Effector CD4-positive, alpha-beta T cell (primary cell): ENCODE data around the gene LAPTM4A.
"Not testable (repeated sequence)": the region's sequence is repeated elsewhere in the genome, so short reads cannot be mapped to it uniquely, and the experiment has no call there.

Experiments used
- DNase-seq: peaks from one replicate; pipeline ENCODE4 v3.0.0-alpha.2; 2020

LAPTM4A gene

DNA sequence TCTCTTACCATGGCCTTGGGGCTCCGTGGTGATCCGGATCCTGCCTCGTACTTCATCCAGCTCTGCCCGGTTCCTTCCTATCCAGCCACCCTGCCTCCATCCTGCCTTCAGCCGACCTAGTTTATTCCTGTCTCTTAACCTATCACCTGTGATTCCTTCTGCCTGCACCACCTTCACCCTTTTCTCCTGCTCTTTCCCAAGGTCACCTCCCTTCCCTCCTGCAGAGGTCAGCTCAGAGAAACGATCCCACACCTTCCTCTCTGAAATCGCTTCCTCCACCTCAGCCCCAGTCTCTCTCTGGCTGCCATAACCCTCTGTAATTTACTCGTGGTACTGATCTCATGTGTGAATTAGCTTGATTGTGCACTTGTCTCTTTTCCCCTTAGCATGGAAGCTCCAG is 23.5 kb upstream of the LAPTM4A start:
- DNase-seq, result no peak

DNA sequence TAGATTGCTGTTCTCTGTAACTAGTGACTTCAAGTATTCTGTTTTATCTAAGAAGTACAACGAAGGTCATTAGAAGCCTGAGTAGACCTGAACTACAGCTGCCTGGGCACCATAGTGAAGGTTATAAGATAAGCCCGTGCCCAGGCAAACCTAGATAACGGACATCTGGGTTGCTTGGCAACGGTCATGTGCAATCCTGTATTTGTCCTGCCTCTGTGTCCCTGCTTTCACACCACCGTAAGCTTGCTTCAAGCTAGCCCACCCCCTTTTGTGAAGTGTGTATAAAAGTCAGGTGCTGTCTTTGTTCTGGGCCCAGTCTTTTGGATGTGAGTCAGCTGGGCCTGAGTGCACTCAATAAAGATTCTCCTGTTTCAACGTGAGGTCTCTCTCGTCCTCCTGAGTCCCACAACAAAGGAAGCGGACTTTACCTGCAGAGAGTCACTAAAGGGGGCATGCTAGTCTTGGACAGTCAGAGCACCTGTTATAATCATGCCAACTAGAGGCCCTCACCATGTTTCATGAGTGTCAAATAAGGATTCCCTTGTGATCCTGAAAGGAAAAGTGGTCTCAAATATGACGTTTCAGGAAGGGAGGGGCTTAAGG is 22.7 kb upstream of the LAPTM4A start:
- not testable (repeated sequence) for DNase-seq

DNA sequence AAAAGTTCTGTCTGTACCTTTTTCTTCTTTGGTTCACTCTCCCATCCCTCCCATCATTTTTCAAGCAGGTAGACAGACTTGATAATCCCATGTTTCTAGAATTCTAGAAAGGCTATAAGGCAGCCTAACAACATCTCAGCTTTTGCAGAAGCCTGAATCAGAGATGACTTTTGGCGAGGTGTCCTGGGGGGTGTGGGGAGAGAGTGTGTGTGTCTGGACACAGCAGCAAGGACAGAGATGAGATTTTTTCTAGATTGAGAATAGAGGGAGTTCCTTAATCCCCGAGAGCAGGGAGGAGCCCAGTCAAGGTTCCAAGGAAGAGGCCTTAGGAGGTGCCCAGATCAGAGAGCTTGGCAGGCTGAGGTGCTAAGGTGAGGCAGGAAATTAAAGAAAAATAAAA is 22.0 kb upstream of the LAPTM4A start:
- no peak for DNase-seq

DNA sequence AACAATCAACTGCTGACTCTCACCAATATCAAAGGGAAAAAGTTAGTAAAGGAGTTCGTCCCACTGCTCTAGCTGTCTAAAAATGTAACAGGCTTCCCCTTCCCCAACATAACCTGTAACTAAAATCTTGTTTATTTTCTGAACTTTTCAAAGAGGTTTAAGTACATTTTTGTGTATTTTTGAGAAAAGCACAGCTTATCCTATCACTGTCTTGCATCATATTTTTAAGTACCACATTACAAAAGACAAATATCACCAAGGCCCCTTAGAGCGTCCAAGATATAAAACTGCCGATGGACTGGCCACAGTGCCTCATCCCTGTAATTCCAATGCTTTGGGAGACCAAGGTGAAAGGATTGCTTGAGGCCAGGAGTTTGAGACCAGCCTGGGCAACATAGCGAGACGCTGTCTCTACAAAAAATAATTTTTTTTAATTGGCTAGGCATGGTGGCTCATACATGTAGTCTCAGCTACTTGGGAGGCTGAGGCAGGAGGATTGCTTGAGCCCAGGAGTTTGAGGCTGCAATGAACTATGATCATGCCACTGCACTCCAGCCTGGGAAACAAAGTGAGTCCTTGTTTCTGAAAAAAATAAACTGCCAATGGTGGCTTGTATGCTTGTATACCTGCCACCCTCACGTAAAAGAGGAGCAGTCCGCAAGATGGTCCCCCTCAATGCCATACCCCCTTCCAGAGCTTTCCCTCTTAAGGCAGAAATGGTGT is 21.2 kb upstream of the LAPTM4A start:
- DNase-seq, result no peak

DNA sequence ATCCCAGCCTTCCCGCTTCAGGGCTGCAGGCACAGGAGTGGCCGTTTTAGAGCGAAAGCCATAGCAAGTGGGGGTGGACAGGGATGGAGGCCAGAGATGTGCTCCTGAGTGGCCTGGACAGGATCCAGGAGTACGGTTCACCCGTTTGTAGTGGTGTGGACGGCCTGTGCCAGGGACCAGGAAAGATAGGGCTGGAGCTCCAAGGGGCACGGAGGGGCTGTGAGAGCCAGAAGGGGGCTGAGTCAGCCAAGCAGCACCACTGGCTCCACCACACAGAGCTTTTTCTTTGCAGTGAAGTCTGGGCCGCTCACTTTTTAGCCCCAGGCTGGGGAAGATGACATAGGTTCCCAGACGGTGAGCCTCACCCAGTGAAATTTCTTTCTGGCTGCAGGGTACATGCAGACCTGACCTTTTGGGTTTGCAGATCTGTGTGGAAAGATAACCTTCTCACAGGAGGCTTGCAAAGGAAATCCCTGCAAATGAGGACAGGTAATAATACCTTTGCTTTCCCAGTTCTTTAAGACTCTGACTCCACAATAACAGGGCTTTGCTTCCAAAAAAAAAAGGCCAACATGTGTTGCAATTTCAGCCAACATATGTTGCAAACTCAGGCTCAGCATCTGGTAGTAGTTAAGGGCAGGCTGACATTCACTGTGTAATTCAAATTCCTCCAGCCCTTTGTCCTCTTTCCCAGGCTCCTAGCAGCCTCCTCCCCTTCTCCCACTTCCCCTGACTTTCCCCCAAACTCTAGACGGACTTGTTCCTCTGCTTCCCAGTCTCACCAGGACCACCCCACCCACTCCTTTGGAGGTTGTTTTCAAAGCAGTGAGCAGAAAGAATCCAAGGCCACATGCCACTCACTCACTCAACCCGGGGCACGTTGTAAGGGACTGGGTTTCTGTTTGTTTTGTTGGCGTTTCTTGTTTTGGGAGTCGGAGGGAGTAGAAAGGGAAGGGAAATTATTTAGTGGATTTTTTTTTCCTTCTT is 20.3 kb upstream of the LAPTM4A start:
- DNase-seq, result no peak

DNA sequence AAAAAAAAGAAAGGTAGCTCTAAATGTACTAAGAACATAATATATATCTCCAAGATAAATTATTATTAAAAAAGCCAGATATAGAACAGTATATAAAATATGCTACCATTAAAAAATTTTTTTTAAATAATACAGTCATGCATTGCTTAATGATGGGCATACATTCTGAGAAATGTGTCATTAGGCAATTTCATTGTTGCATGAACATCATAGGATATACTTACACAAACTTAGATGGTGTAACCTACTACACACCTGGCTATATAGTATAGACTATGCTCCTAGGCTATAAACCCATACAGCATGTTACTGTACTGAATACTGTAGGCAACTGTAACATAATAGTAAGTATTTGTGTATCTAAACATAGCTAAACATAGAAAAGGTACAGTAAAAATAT is 18.3 kb upstream of the LAPTM4A start:
- DNase-seq, result no peak

DNA sequence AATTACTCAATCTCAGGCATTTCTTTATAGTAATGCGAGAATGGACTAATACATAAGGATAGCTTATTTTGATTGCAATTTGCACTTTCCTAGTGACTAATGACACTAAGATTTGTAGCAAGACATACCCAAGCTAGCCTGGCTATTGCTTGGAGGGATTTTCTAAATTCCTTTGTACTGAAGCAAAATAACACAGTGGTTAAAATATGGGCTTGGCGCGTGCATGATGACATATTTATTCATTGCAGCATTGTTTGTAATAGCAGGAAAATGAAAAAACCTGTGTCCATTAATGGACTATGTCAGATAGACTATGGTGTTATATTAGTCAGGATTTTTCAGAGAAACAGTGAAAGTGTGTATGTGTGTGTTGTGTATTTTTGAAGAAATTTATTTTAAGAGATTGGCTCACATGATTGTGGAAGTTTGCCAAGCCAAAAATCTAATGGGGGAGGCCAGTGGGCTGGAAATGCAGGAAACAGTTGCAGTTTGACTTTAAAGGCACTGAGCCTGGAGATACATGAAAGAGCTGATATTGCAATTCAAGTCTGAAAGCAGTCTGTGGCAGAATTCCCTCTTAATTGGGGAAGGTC is 16.7 kb upstream of the LAPTM4A start:
- no peak for DNase-seq

DNA sequence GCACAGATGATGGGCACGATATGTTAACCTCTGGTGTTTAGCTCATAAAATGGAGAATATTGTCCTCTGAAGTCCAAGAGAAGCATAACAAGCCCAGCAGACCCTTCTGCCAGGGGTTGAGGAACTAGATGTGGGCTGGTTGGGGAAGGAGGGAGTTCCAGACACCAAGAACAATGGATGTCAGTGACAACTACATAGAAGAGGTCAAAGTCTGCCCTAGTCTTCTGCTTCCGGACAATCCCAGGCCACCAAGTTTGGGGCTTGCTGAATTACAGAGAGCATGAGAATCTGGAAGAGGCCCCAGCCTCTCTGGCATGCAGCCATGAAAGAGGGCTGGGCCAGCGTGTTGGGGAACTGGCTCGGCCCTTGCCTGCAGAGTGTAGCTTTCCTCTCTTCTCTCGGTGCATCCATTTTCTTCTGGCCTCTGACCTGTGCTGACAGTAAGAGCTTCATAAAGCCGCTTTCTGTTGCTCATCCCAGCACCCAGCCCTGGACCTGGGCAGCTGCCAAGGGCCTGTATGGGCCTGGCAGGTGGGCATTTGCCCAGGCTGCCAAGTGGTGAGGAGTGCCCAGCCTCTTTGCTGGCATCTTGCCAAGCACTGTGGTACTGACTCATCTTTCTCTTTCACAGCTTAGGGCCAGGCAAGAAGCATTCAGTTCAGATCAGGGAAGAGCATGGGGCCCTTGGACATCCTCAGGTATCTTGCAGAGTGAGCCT is 14.6 kb upstream of the LAPTM4A start:
- DNase-seq, result no peak

DNA sequence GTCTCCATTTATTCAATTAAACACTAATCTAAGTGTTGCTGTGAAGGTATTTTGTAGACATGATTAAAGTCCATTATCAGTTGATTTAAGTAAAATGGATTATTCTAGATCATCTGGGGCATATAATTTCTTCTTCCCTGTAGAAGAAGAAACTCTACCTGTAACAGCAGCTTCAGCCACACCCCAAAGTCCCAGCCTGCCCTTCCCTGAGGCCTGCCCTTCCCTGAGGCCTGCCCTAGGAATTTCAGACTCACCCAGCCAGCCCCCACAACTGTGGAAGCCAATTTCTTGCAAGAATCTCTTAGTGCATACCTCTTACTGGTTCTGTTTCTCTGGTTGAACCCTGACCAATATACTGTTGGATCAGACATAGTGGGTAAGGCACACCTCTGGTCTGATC is 13.4 kb upstream of the LAPTM4A start:
- DNase-seq, result no peak

DNA sequence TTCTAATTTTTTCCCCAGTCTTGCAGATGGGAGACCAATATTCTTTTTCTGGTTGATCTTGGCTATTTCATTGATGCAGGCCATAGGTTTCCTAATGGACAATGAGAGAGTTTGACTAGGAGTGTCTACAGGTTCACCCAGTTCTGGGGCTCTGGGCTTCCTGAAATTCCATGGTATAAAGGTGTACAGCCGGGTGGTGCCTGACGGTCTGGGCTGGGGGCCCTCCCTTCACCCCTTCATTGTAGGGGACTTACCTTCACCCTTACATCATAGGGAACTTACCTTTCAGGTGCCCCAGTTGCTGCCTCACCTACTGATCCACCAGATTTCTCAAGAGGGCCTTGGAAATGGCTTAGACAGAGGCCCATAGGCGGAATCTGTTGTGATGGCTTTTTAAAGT is 13.0 kb upstream of the LAPTM4A start:
- no peak for DNase-seq

DNA sequence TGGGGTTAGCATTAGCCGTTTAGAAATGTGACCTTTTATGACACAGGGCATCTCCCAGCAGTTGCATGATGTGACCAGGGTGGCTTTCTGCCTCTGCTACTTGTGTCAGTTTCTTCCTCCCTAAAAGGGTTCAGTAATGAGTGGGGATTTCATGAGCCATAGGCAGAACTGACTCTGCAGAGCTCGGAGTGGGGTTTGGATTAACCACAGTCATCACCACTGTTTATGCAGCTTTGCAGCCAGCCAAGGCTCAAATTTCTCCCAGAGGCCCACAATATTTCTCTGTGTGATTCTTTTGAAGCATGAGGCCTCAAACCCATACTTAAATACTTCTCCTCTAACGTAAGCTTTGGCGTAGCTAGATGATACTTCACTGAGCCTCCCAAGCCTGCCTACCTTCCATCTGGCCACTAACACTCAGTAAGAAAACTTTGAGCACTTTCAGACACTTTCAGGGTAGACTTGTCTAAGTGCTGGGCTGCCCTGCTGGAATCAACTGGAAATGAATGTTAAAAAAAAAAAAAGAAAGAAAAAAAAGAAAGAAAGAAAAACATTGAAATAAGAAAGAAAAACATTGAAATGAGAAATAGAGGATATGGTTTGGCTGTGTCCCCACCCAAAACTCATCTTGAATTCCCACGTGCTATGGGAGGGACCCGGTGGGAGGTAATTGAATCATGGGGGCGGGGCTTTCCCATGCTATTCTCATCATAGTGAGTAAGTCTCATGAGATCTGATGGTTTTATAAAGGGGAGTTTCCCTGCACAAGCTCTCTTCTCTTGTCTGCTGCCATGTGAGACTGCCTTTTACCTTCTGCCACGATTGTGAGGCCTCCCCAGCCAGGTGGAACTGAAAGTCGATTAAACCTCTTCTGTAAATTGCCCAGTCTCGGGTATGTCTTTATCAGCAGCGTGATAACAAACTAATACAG is 11.5 kb upstream of the LAPTM4A start:
- DNase-seq, result no peak

DNA sequence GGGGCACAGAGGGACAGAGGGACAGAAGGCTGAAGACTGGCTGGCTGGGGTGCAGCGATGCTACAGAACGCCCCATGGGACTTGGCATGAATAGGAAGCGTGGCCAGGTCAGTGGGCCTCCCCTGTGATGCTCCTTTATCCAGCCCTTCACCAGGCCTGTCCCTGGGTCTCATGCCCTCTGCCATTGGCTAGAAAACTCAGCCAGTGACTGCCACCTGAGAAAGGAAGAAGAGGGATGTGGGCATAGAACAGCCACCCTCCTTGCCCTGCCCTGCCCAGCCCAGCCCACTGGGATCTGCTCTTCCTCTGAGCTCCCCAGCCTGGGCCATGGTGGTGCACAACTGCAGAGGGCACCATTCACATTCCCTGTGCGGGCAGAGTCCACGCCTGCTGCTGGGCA is 10.5 kb upstream of the LAPTM4A start:
- no peak for DNase-seq

DNA sequence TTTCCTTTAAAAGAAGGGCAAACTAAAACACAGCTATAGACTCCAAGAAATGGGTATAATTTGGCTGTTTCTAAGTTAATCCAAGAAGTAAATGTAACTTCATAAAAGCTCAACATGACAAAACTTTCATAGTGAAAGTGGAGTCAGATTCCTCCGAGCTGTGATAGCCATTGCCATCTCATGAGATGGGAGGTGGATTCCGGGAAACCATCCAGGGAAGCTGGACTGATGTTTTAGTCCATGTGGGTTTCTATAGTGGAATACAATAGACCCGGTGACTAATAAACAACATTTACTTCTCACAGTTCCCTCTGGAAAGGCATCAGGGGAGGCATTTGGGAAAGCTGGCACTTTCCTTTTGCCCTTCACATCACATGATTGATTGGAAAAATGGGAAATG is 10.0 kb upstream of the LAPTM4A start:
- DNase-seq, result no peak

DNA sequence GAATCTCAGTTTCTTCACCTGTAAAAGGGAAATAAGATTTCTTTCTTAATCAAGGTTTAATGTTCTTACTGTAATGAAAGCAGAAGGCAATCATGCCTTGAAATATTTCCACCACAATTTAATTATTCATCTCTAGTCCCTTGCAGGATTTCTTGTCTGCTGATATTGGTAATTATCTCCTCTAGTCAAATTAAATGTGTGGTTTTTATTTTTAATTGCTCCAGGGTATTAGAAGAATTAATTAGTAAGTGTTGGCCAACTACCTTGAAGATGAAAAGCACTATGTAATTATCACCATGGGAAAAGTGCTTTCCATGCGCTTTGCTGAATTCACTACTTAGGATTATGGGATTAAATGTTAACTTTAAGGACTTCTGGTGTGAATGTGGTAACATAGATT is 8.7 kb upstream of the LAPTM4A start:
- no peak for DNase-seq

DNA sequence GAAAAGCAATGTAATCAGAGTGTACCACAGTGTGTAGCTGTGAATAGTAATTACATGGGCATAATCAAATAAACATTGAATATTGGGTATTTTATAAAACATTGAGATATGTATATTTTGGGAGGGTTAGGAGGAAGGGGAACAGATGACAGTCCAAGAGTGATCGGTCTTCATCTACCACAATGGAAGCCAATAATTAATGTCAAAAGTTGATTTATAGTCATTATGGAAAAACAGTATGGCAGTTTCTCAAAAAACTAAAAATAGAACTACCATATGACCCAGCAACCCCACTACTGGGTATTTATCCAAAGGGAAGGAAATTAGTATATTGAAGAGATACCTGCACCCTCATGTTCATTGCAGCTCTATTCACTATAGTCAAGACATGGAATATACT is 5.8 kb upstream of the LAPTM4A start:
- DNase-seq, result no peak

DNA sequence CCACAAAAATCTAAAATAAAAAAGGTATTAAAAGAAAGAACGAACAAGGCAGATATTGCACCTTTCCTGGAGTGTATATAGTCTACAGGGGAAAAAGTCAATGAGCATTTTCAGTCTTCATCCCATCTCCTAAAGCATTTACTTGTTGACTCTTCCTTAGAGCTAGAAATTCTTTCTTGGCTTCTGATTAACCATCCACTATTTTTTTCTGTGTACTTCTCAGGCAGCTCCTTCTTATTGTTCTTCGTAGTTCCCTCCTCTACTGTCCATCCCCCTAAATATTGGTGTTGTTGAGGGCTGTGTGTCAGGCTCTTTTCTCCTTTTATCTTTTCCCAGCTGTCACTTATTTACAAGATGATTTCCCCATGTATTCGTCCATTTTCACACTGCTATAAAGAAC is 3.5 kb upstream of the LAPTM4A start:
- no peak for DNase-seq

DNA sequence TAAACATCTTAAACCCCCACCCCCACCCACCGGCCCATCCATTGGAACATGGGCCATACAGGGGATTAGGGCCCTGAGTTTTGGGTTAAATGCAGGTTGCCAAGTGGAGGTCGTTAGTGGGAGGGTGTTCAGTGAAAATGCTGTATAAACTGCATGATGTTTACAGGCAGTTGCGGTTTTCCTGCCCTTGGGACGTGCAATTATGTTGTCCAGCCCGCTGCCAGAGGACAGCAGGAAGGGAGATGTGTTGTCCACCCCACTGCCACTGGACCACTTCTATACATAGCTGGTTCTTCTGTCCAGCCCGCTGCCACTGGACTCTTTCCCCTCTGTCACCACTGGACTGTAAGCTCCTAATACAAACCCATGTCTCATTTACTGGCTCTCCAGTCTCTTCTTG is 2.7 kb upstream of the LAPTM4A start:
- no peak for DNase-seq

DNA sequence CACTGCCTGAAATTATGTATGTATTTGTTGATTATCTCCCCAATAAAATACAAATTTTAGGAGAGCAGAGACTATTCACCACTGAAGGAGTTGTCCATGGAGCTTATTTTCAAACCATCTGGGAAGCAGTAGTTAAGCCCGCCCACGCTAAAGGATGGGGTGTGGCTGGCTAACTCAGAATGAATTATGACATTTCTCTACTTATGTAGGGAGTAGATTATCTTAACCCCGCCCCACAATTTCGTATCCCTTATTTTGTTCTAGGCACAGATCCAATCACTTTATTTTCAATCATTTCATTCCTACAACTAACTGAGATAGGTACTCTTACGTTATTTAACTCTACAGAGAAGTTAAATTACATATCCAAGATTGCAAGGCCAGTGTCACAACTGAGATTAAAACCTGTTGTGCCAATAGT is 1.4 kb upstream of the LAPTM4A start:
- DNase-seq, result no peak

DNA sequence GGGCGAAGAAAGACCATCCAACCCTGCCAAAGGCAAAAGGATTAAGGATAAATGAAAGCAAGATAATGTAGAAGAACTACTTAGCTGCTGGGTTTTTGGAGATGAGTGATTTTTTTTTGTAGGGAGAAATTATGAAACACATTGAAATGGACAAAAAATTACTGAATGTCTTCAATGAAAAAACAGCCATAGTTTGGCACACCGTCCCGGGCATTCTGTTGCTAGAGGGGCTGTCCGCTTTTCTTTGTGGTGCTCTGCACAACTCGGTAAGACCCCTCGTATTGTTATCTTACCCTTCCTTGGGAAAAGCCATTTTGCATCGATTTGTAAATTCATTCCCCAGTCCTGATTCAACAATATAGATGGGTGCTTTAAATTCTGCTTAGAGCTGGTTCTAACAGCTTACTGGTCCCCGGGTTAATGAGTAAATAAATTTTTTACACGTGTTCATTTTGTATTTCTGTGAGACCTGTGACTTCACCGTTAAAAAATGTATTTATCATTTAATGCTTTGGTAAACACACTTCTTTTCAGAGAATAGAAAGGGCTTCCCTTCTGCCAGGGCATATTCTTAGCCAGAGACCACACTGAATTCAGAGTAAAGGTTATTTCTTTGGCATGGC is 912 bp upstream of the LAPTM4A start:
- no peak for DNase-seq

DNA sequence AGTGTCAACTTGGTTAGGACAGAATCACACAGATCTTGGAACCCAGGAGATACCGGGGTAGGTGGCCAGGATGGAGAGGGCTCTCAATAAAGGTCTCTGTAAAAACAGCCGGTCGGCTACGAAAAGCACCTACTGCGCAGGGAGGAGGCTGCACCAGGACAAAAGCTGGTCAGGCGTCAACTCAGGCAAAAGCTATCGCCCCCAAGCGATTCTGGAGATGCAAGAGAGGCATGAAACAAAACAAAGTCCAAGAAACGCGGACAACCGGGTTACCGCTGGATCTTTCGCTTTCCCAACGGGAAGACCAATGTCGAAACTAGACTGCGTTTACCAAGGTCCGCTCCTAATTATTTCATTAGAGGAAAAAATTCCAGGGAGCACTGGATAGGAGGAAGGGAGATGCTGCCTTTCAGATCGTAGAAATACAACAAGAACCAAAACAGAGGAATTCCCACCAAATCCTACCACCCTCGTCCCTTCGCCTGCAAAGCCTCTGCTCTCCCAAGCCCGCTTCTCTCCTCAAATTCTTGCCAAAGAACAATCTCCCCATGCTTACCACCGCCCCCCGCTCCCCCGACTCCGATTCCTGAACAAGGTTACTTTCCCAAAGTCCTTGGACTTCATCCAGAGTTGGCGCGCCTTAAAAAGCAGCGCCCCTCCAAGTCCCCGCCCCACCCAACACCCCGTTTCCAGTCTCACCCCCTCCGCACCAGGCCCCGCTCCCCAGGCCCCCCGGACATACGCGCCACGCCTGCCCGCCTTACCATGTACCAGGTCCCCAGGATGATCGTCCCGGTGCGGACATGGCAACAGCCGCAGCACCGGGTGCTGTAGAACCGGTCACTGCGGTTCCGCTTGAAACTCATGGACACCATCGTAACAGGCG is 539 bp downstream of the LAPTM4A start:
- peak; percentile 4 for DNase-seq
